ENCODE measurements around the gene SORBS2. TPM values are rescaled to one million over a fixed set of nuclear protein-coding genes. Genes with fewer than 3 reads are reported as not detected.
"Not testable (repeated sequence)": the region's sequence is repeated elsewhere in the genome, so short reads cannot be mapped to it uniquely, and the experiment has no call there.

Gene SORBS2
- total RNA-seq, 1 donor from 2014 or later, result 33.6 TPM

DNA sequence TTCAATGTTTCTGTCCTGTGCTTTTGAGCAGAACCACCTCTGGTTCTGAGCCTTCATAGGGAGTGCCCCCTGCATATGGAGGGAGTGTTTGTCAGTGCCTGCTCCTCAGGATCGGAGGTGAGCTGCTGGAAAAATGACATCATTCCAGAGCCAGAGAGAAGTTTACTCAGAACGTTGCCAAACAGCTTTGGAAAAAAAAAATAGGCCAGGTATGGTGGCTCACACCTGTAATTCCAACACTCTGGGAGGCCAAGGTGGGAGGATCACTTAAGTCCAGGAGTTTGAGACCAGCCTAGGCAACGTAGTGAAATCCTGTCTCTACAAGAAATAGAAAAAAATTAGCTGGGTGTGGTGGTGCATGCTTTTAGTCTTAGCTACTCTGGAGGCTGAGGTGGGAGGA, 249.5 kb downstream of the SORBS2 start:
- TF ChIP-seq, protein P1, sequence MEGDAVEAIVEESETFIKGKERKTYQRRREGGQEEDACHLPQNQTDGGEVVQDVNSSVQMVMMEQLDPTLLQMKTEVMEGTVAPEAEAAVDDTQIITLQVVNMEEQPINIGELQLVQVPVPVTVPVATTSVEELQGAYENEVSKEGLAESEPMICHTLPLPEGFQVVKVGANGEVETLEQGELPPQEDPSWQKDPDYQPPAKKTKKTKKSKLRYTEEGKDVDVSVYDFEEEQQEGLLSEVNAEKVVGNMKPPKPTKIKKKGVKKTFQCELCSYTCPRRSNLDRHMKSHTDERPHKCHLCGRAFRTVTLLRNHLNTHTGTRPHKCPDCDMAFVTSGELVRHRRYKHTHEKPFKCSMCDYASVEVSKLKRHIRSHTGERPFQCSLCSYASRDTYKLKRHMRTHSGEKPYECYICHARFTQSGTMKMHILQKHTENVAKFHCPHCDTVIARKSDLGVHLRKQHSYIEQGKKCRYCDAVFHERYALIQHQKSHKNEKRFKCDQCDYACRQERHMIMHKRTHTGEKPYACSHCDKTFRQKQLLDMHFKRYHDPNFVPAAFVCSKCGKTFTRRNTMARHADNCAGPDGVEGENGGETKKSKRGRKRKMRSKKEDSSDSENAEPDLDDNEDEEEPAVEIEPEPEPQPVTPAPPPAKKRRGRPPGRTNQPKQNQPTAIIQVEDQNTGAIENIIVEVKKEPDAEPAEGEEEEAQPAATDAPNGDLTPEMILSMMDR (IDR thresholded peaks at IDR 0.05), result no peak
- no peaks in the 10 kb centered on the region for H3K9me3 Mint-ChIP-seq (ENCODE audit: unreplicated experiment)
- H3K27me3 Mint-ChIP-seq (ENCODE audit: unreplicated experiment), result no peaks in the 10 kb centered on the region
- H3K4me1 Mint-ChIP-seq (ENCODE audit: unreplicated experiment), result peaks cover 29% of the 10 kb centered on the region
- peaks cover 3% of the 10 kb centered on the region for H3K36me3 Mint-ChIP-seq (ENCODE audit: unreplicated experiment)
- H3K4me3 Mint-ChIP-seq (ENCODE audit: unreplicated experiment), result no peak overlapping the region
- DNase-seq (ENCODE audit: extremely low spot score, unreplicated experiment), result peak; percentile 30
- H3K27ac Mint-ChIP-seq (ENCODE audit: unreplicated experiment), result no peak overlapping the region

DNA sequence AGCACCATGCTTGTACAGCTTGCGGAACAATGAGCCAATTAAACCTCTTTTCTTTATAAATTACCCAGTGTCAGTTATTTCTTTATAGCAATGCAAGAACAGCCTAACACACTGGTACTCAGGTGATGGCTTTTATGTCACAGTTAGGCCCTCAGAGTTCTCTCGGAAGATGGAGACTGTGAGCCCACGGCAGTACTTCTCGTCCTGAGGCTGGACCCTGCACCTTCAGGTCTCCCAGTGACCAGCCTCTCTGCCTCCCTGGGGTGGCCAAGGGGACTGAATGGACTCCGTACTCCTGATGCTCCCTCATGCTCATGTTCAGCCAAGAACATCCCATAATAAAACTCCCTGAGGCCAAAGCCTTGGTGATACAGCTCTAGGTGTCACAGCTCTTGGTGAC, 251.7 kb downstream of the SORBS2 start:
- H3K27me3 Mint-ChIP-seq (ENCODE audit: unreplicated experiment), result no peaks in the 10 kb centered on the region
- H3K4me1 Mint-ChIP-seq (ENCODE audit: unreplicated experiment), result peaks cover 13% of the 10 kb centered on the region
- H3K4me3 Mint-ChIP-seq (ENCODE audit: unreplicated experiment), result no peak overlapping the region
- DNase-seq (ENCODE audit: extremely low spot score, unreplicated experiment), result peak; percentile 68
- peaks cover 10% of the 10 kb centered on the region for H3K9me3 Mint-ChIP-seq (ENCODE audit: unreplicated experiment)
- TF ChIP-seq, protein P1 (IDR thresholded peaks at IDR 0.05), result no peak
- peaks cover 3% of the 10 kb centered on the region for H3K36me3 Mint-ChIP-seq (ENCODE audit: unreplicated experiment)
- H3K27ac Mint-ChIP-seq (ENCODE audit: unreplicated experiment), result peak overlapping the region; percentile 91

DNA sequence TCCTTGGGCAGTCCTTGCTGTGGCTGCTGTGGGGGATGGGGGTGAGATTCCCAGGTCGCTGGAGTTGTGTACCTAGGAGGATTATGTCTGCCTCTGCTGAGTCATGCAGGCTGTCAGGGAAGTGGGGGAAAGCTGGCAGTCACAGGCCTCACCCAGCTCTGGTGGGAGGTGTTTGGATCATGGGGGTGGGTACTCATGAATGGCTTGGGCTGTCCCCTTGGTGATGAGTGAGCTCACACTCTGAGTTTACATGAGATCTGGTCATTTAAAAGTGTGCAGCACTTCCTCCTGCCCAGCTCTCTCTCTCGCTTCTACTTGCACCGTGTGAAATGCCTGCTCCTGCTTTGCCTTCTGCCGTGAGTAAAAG, 252.1 kb downstream of the SORBS2 start:
- H3K4me3 Mint-ChIP-seq (ENCODE audit: unreplicated experiment), result no peak overlapping the region
- peak overlapping the region; percentile 91 for H3K27ac Mint-ChIP-seq (ENCODE audit: unreplicated experiment)
- H3K36me3 Mint-ChIP-seq (ENCODE audit: unreplicated experiment), result peaks cover 3% of the 10 kb centered on the region
- H3K27me3 Mint-ChIP-seq (ENCODE audit: unreplicated experiment), result no peaks in the 10 kb centered on the region
- TF ChIP-seq, protein P1 (IDR thresholded peaks at IDR 0.05), result no peak
- peaks cover 10% of the 10 kb centered on the region for H3K9me3 Mint-ChIP-seq (ENCODE audit: unreplicated experiment)
- H3K4me1 Mint-ChIP-seq (ENCODE audit: unreplicated experiment), result peaks cover 13% of the 10 kb centered on the region
- DNase-seq (ENCODE audit: extremely low spot score, unreplicated experiment), result peak; percentile 83

DNA sequence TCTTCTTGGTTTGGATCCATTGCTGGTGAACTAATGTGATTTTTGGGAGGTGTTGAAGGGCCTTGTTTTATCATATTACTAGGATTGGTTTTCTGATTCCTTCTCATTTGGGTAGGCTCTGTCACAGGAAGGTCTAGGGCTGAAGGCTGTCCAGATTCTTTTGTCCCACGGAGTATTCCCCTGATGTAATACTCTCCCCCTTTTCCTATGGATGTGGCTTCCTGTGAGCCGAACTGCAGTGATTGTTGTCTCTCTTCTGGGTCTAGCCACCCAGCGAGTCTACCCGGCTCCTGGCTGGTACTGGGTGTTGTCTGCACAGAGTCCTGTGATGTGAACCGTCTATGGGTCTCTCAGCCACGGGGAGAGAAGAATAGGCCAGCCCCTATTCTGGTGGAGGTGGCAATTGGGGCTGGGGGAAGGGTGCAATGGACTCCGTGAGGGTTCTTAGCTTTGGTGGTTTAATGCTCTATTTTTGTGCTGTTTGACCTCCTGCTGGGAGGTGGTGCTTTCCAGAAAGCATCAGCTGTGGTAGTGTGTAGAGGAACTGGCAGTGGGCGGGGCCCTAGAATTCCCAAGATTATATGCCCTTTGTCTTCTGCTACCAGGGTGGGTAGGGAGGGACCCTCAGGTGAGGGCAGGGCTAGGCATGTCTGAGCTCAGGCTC, 252.6 kb downstream of the SORBS2 start:
- peaks cover 10% of the 10 kb centered on the region for H3K9me3 Mint-ChIP-seq (ENCODE audit: unreplicated experiment)
- DNase-seq (ENCODE audit: extremely low spot score, unreplicated experiment), result peak; percentile 78
- not testable (repeated sequence) for H3K27me3 Mint-ChIP-seq (ENCODE audit: unreplicated experiment); H3K36me3 Mint-ChIP-seq (ENCODE audit: unreplicated experiment); H3K4me3 Mint-ChIP-seq (ENCODE audit: unreplicated experiment)
- peak overlapping the region; percentile 91 for H3K27ac Mint-ChIP-seq (ENCODE audit: unreplicated experiment)
- H3K4me1 Mint-ChIP-seq (ENCODE audit: unreplicated experiment), result peaks cover 13% of the 10 kb centered on the region

DNA sequence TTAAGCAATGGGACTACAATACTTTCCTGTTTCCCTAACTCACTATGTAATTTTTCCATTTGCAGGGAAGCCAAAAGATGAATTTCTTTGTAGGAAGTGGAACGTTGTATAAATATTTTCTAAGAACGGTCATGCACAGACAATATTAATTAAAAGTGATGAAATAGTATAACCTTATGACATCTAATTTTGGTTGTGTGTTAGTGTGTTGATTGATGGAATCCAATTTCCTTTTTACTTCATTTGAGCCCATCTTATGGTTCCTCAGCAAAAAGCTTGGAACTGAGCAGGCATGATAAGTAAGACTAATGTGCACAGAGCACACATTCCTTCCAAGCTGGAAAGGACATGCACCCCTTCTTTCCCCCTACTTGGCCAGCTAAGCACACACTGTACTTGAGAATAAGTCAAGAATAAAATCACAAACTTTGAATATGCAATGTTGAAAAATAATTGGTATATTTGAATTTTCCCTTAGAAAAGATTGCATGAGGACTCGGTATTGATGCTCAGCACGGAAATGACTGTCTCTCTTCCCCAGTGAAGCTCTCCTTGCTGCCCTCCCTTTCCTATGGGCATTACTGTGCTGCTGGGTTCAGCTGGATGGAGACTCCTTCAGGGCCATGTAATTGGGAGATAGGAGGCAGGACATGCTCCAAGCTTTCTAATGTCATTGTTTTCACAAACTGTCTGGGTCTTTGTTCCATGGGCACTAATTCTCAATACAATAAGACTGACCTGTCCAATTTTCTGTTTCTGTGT, 257.4 kb downstream of the SORBS2 start:
- Mint-ChIP-seq H3K27me3 (ENCODE audit: unreplicated experiment) (peaks cover 7% of the 10 kb centered on the region), H3K36me3 (ENCODE audit: unreplicated experiment) (peaks cover 3% of the 10 kb centered on the region), H3K4me1 (ENCODE audit: unreplicated experiment) (peaks cover 6% of the 10 kb centered on the region), H3K4me3 (ENCODE audit: unreplicated experiment) (no peak overlapping the region), H3K27ac (ENCODE audit: unreplicated experiment) (no peak overlapping the region), H3K9me3 (ENCODE audit: unreplicated experiment) (peaks cover 10% of the 10 kb centered on the region)
- DNase-seq (ENCODE audit: extremely low spot score, unreplicated experiment), result no peak
- TF ChIP-seq, protein P1 (IDR thresholded peaks at IDR 0.05), result no peak

Measured in osteocyte (in vitro differentiated cells).